Thymus (tissue), 11 donors: Measurements from ENCODE around the gene ABCA4. TPM values are rescaled to one million over a fixed set of nuclear protein-coding genes. Genes with fewer than 3 reads are reported as not detected.

Source experiments
- DNase-seq, 9 donors: peaks; one replicate each; pipeline ENCODE4 v3.0.0-alpha.2; 2013; ENCODE audit warnings: low spot score in 9 of 9, low read depth in 6 of 9, missing footprints in 1 of 9
- H3K27ac ChIP-seq, 2 donors: one replicate each; pipeline ENCODE4 v1.5.1; 2013; ENCODE audit warnings: control low read depth in 1 of 2, low read depth in 1 of 2, low read length in 1 of 2, mild to moderate bottlenecking in 1 of 2, moderate library complexity in 1 of 2
- H3K27me3 ChIP-seq, 2 donors: one replicate each; pipeline ENCODE4 v1.5.1; 2013; ENCODE audit warnings: low read length in 1 of 2; ENCODE audit not compliant: control insufficient read depth in 2 of 2, insufficient read depth in 1 of 2
- H3K36me3 ChIP-seq, 2 donors: one replicate each; pipeline ENCODE4 v1.5.1; 2013; ENCODE audit warnings: low read length in 1 of 2, mild to moderate bottlenecking in 1 of 2, moderate library complexity in 1 of 2; ENCODE audit not compliant: control insufficient read depth in 2 of 2, insufficient read depth in 2 of 2
- H3K4me1 ChIP-seq, 2 donors: one replicate each; pipeline ENCODE4 v1.5.1; 2013; ENCODE audit warnings: low read length in 2 of 2; ENCODE audit not compliant: control insufficient read depth in 2 of 2, insufficient read depth in 2 of 2
- H3K4me3 ChIP-seq, 2 donors: one replicate each; pipeline ENCODE4 v1.5.1; 2013; ENCODE audit warnings: low read length in 2 of 2, control low read depth in 1 of 2, mild to moderate bottlenecking in 1 of 2
- H3K9me3 ChIP-seq, 2 donors: one replicate each; pipeline ENCODE4 v1.5.1; 2013; ENCODE audit warnings: low read length in 1 of 2, mild to moderate bottlenecking in 1 of 2; ENCODE audit not compliant: control insufficient read depth in 2 of 2, insufficient read depth in 1 of 2
- WGBS: extraction: QIAGEN DNeasy Blood & Tissue Kit; methylation state at CpG from one replicate; pipeline ENCODE4 v1.1.7; 2013; 5-methylcytosine and 5-hydroxymethylcytosine counted together
- polyA plus RNA-seq: library from polyadenylated mRNA; stranded (reverse); fragments of 200-250 nt; gene quantifications from one replicate; pipeline ENCODE4 v1.2.3, GENCODE V29; 2013
- total RNA-seq: library from RNA; stranded (reverse); fragments of 120-200 nt; gene quantifications from one replicate; pipeline ENCODE4 v1.2.4, GENCODE V29; 2013
- donor health status: healthy.

ABCA4 gene
- total and polyA plus RNA-seq, 2 donors: 0.24 to 2.0 TPM

DNA sequence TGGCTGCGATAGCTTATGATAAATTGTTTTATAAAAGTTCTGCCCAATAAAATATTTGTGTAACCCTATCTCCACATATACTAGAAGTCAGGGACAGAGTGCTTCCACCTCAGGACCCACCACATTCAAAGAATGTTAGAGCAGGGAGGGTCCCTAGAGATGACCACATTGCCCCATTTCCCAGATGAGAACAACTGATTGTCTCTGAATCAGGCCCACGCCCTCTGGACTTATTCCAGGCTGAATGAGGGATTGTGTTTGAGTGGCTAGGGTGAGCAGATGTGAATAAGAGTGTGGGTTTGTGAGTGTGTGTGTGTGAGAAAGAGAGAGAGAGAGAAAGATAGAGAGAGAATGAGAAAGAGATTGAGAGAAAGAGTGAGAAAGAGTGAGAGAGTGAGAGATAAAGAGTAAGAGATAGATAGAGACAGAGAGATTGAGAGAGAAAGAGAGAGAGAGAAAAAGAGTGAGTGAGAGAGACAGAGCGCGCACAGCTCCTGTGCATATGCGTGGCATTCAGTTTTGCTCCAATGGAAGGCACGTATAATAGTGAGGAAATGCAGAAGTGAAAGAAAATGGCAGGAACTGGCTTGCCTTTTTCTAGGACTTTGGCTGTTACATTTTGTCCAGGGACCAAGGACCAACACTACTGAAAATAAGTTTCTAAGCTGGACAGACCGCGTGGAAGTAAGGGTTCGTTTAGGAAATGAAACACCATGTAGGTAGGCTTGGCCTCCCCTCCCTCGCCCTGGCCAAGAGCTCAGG is 94.1 kb downstream of the ABCA4 start:
- no peak overlapping the region for H3K27ac ChIP-seq
- no peak for DNase-seq
- H3K9me3 ChIP-seq: no peaks in the 10 kb centered on the region
- H3K4me3 ChIP-seq: no peak overlapping the region
- peaks cover 0 to 7% of the 10 kb centered on the region in 2 donors for H3K27me3 ChIP-seq
- H3K36me3 ChIP-seq: no peaks in the 10 kb centered on the region
- H3K4me1 ChIP-seq: peaks cover 0 to 2% of the 10 kb centered on the region in 2 donors
- 95% methylated on average over 10 of the region's 10 CpGs for WGBS

DNA sequence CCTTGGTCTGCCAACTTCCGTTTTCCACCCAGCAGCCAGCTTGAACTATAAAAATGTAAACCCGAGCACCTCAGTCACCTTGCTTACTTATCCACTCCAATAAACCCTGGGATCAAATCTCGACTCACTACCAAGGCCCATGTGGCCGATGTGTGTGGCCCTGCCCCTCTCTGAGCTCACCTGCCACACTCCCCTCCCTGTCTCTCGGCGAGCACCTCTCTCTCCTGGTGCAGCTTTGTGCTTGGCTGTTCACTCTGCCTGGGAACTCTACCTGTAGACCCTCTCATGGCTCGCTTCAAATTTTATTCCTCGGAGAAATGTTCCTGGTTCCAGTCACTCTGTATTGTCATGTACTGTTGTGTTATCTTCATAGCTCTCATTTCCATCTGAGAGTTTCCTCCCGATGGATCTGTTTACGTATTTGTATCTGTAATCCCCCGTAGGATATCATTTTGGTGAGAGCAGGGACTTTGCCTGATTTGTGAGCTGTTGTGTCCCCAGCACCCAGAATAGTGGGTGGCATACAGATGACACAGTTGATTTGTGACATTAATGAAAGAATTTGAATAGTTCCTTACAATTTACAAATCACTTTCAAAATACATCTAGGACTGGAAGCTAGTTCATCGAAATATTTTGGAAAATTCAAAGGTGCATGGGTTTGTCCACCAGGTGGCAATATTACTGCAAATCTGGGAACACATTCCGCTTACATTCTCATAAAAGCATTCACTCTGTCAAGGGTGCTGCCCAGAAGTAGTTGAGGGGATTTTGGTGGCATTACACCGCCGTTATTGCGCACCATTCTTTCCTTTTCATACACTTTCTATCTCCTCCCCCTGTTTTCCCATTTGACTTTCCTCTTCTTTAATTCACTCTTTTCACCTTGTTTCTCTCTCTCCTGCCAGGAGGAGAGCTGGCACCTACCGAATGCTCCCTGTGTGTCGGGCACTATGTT is 95.3 kb downstream of the ABCA4 start:
- 75% methylated on average over 18 of the region's 18 CpGs for WGBS
- peak in 8 of 9 donors; percentile 8 to 56 (median 12) for DNase-seq
- Histone ChIP-seq H3K27me3 (peaks cover 0 to 4% of the 10 kb centered on the region in 2 donors), H3K36me3 (no peaks in the 10 kb centered on the region), H3K27ac (no peak overlapping the region), H3K4me3 (no peak overlapping the region), H3K9me3 (no peaks in the 10 kb centered on the region), H3K4me1 (peaks cover 0 to 4% of the 10 kb centered on the region in 2 donors)

DNA sequence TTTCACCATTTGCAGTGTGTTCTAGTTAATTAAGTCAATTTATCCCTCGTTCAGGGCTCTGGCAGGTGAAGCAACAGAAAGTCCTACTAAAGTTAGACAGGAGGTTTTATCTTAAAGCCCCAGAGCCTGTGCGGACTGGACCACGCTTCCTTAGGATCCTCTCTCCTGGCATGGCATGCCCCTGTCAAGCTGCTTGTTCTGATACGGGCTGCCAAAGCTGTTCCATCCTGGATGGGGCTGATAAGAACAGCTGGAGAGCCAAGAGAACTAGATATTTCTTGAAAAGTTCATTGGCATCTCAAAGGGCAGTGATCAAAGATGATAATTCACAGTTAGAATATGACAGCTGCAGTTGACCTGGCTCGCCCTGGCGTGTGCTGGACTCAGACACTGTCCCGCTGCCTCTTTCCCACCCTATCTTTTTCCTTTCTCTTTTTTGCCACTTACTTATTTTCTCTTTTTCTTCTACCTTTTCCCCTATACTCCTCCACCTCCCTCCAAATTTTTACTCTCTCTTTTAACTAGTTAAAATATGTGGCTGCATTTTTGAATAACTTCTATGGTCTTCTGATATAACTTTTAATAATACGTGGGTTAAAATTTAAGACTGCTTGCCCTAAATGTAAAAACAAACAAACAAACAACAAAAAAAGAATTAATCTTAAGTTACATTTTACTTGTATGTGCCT is 96.7 kb downstream of the ABCA4 start:
- no peaks in the 10 kb centered on the region for H3K9me3 ChIP-seq
- H3K4me3 ChIP-seq: no peak overlapping the region
- 91% methylated on average over 8 of the region's 8 CpGs for WGBS
- H3K27ac ChIP-seq: no peak overlapping the region
- H3K27me3 ChIP-seq: peaks cover 0 to 4% of the 10 kb centered on the region in 2 donors
- H3K4me1 ChIP-seq: peaks cover 0 to 4% of the 10 kb centered on the region in 2 donors
- no peak for DNase-seq
- no peaks in the 10 kb centered on the region for H3K36me3 ChIP-seq

DNA sequence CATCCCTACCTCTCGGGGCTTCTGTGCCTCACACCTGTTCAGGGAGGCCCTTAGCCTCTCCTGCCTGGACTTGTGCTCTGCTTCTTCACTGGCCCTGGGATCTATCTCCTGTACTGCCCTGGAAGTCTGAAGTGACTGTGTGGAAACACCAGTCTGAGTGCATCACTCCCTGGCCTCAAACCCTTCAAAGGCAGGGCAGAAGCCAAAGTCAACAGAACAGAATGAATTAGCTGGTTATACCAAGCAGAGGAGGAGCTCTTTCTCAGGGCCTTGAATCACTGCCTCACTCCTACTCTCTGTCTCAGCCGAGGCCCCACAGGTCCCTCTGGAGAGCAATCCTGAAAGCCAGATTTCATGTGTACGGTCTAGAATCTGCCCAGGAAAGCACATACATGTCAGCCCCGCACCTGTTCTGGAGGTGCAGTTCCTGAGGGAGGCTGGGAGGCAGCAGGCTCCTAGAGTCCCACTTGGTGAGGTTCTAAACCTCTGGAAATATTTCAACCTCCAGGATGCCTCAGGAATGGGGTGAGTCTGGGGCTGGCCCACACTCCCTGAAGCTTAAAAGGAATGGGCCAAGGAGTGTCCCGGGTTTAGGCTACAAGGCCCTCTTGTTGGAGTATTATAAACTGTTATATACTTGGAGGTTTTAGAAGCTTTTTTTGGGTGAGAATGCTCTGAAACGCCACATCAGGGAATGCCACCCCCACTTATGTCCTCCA is 98.3 kb downstream of the ABCA4 start:
- H3K27ac ChIP-seq: no peak overlapping the region
- DNase-seq: no peak
- peaks cover 0 to 4% of the 10 kb centered on the region in 2 donors for H3K27me3 ChIP-seq
- H3K36me3 ChIP-seq: no peaks in the 10 kb centered on the region
- no peak overlapping the region for H3K4me3 ChIP-seq
- peaks cover 0 to 4% of the 10 kb centered on the region in 2 donors for H3K4me1 ChIP-seq
- no peaks in the 10 kb centered on the region for H3K9me3 ChIP-seq
- WGBS: 96% methylated on average over 6 of the region's 6 CpGs

DNA sequence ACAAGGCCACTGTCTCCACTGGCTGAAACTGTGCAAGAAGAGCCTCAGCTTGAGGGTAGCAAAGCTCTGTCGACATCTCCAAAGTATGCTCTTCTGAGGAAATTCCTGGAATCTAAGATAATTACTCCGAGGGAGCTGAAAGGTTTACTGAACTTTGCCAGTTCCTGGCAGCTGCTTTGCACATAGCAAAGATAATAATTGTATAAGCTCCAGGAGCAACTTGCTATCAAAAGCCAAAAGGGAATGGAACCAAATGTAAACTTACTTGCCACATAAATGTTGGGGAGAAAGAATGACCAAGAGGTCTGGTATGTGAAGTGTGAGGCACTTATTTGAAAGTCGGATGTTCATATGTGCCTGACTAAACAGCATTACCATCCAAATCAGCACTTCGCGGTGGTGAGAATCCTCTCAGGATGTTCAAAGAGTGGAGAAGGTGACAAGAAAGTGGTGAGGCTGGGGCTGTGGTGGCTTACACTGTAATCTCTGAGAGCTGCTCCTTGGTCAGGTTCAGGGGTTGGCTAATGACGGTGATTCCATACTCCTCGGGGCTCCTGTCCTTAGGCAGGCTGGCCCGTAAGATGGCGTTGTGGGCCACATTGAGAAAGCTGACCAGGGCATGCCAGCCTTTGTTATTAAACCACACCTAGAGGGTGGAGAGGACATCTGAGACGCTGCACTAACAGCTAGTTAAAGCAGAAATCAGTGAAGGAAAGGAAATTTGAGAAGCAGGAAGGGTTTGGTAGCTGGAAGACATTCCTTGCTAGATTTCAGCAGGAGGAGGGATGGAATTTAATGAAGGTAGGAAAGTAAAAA is 100.0 kb downstream of the ABCA4 start:
- 94% methylated on average over 10 of the region's 10 CpGs for WGBS
- Histone ChIP-seq H3K36me3 (no peaks in the 10 kb centered on the region), H3K4me3 (no peak overlapping the region), H3K9me3 (no peaks in the 10 kb centered on the region), H3K27ac (no peak overlapping the region), H3K27me3 (peaks cover 0 to 4% of the 10 kb centered on the region in 2 donors), H3K4me1 (peaks cover 0 to 4% of the 10 kb centered on the region in 2 donors)
- no peak for DNase-seq

DNA sequence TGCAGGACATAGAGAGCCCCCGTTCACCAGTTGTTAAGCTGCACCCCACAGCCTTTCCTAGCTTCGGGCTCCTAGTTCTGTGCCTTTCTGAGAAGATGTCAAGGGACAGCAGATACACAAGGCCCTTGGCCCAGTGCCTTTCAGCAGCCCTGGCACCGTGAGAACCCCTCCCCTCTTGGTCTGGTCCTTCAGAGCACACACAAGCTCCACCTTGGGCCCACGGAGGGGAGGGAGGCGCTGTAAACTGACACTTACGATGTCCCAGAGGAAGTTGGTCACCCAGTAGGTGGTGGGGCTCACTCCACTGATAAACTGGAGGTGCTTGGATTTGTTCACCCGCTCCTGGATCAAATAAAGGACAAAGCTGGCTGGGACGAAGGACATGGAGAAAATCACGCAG is 101.6 kb downstream of the ABCA4 start:
- DNase-seq: no peak
- peaks cover 0 to 4% of the 10 kb centered on the region in 2 donors for H3K4me1 ChIP-seq
- no peaks in the 10 kb centered on the region for H3K27me3 ChIP-seq
- H3K27ac ChIP-seq: no peak overlapping the region
- H3K4me3 ChIP-seq: no peak overlapping the region
- WGBS: 93% methylated on average over 9 of the region's 9 CpGs
- H3K9me3 ChIP-seq: no peaks in the 10 kb centered on the region
- no peaks in the 10 kb centered on the region for H3K36me3 ChIP-seq

DNA sequence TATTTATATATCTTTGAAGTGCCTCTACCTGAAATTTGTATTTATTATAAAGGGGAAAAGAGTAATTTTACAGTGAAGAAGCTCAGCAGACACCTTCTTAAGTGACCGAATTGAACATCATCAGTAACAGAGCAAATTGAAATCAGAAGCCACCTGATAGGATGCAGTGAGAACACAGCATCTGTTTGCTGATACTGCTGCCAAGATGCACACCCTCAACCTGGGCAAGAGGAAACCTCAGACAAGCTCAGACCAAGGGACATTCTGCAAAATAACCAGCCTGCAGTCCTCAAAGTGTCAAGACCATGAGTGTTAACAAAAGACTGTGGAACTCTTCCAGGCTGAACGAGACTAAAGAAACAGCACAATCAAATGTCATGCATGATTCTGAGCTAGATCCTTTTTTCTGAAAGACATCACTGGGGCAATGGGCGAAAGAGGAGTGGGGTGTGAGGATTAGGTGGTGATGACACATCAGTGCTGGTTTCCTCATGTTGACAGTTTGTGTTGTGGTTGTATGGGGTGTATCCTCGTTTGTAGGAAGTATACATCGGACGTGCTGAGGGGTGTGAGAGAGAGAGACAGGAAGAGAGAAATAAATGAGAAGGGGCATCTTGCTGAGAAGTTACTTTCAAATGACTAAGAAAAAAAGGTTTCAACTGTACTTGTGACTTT is 103.7 kb downstream of the ABCA4 start:
- Histone ChIP-seq H3K9me3 (no peaks in the 10 kb centered on the region), H3K27me3 (no peaks in the 10 kb centered on the region), H3K36me3 (no peaks in the 10 kb centered on the region), H3K27ac (no peak overlapping the region), H3K4me3 (no peak overlapping the region), H3K4me1 (peaks cover 0 to 3% of the 10 kb centered on the region in 2 donors)
- DNase-seq: peak in 1 of 9 donors; percentile 29
- WGBS: 45% methylated on average over 6 of the region's 6 CpGs

DNA sequence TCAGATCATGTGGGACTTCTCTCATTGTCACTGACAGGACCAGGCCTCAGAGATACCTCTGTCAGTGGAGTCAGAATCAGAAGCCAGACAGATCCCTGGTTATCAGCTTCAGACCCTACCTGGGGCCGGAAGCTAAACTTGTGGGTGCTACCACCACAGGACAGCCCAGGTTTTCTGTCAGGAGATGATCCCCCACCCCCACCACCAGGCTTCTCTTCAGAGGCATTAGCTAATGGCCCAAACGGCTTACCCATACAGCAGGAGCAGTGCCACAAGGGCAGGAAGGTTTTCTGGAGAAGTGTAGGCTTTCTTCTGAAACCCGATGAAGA is 105.5 kb downstream of the ABCA4 start:
- Histone ChIP-seq H3K4me1 (no peaks in the 10 kb centered on the region), H3K27me3 (no peaks in the 10 kb centered on the region), H3K4me3 (no peak overlapping the region), H3K36me3 (no peaks in the 10 kb centered on the region), H3K27ac (no peak overlapping the region), H3K9me3 (no peaks in the 10 kb centered on the region)
- WGBS: 97% methylated on average over 3 of the region's 3 CpGs
- no peak for DNase-seq
